Hematopoietic multipotent progenitor cell treated with erythropoietin and hydrocortisone succinate and interleukin-3 and kit ligand, for 17 days (in vitro differentiated cells): ENCODE results near the gene NDUFA6.
"Not testable (repeated sequence)": the region's sequence is repeated elsewhere in the genome, so short reads cannot be mapped to it uniquely, and the experiment has no call there.

Source experiments
- DNase-seq: peaks from one replicate; pipeline ENCODE4 v3.0.0-alpha.2; 2015; ENCODE audit warnings: low spot score

Gene NDUFA6

DNA sequence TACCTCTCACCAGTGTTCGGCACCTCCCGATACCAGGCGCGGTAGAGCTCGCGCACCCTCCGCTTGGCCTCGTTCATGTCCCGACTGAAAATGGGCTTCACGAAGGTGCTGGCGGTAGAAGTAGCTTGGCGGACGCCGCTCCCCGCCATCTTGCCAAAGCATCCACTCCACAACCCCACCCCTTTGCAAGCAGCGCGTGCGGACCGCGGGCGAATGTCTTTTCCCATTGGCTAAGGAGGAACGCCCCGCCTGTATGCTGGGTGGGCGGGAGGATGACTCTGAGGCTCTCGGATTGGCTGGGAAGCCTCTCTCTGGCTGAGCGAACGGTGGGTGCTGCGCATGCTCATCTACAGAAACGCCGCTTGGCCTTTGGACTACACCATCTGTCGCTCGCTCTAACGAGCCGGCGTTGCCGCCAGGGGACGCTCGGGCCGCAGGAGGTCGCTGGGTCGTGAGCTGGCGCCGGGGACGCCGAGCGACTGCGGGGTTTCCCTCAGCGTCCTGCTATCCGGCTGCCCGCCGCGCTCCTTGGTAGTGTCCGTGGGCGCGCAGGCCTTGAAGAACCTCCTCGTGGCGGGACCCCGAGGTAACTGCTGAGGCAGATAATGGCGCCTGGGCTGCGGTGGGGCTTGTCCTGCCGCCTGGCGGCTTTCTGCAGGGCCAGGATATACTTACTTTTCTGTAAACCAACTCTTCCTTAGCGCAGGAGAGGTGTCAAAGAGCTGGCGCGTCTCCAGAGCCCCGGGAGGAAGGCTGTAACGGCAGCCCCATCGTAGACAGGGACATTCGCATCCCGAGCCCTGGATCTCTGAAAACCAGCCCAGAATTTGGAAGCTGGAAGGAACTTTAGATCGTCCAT lies at the start of gene NDUFA6:
TSS of gene NDUFA6 (minus strand) at position 177 of the 859 bp plus-strand sequence. CDS start at position 149, 28 bp downstream.
- DNase-seq, result peak; percentile 100

DNA sequence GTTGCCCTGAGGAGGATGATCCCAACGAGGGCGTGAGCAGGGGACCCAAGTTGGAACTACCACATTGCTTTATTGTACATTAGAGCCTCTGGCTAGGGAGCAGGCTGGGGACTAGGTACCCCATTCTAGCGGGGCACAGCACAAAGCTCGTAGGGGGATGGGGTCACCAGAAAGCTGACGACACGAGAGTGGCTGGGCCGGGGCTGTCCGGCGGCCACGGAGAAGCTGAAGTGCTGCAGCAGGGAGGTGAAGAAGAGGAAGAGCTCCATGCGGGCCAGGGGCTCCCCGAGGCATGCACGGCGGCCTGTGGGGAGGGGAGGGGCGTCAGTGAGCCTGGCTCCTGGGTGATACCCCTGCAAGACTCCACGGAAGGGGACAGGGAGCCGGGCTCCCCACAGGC lies 49.6 kb upstream of the NDUFA6 start:
- not testable (repeated sequence) for DNase-seq

DNA sequence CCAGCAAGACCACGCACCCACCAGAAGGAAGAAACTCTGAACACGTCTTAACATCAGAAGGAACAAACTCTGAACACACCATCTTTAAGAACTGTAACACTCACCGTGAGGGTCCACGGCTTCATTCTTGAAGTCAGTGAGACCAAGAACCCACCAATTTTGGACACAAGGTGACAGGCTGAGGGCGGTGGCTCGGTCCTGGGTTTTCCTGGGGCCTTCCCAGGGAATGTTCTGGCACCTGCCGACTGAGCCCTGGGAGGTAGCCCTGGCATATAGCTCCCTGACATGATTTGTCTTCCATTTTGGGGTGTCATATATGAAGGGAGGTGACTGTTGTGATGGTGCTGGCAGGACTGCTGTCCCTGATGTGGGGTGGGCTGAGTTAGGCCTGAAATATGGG lies 48.9 kb upstream of the NDUFA6 start:
- DNase-seq, result not testable (repeated sequence)

DNA sequence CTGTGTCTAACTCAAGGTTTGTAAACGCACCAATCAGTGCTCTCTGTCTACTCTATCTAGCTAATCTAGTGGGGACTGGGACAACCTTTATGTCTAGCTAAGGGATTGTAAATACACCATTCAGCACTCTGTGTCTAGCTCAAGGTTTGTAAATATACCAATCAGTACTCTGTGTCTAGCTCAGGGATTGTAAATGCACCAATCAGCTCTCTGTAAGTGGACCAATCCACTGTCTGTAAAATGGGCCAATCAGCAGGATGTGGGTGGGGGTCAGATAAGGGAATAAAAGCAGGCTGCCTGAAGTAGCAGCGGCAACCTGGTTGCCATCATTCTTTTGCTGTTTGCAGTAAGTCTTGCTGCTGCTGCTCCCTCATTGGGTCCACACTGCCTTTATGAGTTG lies 48.4 kb upstream of the NDUFA6 start:
- DNase-seq, result no peak

DNA sequence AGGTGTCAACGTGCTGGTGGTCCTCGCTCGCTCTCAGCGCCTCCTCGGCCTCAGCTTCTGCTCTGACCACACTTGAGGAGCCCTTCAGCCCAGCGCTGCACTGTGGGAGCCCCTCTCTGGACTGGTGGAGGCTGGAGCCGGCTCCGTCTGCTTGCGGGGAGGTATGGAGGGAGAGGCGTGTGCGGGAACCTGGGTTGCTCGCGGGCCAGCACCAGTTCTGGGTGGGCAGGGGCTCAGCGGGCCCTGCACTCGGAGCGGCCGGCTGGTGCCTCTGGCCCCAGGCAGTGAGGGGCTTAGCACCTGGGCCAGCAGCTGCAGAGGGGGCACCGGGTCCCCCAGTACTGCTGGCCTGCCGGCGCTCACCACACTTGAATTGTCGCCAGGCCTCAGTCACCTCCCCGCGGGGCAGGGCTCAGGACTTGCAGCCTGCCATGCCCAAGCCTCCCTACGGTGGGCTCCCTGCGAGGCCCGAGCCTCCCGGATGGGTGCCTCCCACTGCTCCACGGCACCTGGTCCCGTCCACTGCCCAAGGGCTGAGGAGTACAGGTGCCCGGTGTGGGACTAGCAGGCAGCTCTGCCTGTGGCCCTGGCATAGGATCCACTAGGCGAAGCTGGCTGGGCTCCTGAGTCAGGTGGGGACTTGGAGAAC lies 47.7 kb upstream of the NDUFA6 start:
- DNase-seq, result no peak

DNA sequence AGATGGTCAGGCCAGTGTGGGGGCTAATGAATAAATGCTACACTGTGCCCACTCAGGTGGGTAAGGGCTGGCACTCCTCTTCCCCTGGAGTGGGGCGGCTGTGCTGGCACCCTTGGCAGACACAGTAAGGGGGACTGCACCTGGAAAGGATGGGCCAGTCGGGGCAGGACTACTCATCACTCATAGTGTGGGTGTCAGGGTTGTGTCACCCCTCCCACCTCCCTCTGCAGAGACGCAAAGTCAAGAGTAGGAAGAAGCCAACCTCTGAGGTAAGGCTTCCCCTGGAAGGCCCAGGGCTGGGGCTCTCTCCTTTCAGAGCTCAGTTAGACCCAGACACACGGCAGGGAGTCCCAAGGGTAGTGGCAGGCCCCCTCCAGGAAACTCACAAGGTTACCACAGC lies 45.1 kb upstream of the NDUFA6 start:
- not testable (repeated sequence) for DNase-seq

DNA sequence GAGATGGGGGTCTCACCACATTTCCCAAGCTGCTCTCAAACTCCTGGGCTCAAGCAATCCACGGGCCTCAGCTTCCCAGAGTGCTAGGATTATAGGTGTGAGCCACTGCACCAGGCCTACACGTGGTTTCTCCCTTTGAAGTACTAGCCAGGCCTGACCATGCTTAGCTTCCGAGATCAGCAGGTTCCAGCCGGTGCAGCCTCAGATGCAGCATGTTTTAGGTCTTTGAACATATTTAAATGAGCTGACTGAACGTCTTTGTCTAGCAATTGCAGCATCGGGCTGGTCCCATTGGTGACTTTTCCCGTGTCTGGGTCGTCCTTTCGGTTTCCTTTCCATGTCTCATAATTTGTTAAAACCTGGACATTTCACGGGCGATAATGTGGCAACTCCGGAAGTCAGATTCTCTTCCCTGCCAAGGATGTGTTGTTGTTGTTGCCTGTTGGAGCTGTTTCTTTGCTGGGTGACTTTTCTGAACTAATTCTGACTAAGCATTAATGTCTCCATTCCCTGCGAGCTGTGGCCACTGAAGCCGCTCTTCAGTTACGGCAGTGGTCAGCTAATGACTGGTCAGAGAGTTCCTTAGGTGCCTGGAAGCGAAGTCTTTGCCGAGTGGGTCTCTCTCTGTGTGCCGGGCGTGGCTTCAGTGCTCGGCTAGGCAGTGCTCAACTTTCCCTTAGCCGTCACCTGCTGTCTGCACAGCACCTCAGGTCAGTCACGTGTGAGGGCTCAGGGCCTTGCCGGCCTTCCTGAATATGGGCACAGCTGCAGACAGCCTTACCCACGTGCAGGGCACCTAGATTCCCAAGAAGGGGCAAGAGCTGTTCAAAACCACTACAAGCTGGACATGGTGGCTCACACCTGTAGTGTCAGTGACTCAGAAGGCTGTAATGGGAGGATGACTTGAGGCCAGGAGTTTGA lies 43.8 kb upstream of the NDUFA6 start:
- no peak for DNase-seq

DNA sequence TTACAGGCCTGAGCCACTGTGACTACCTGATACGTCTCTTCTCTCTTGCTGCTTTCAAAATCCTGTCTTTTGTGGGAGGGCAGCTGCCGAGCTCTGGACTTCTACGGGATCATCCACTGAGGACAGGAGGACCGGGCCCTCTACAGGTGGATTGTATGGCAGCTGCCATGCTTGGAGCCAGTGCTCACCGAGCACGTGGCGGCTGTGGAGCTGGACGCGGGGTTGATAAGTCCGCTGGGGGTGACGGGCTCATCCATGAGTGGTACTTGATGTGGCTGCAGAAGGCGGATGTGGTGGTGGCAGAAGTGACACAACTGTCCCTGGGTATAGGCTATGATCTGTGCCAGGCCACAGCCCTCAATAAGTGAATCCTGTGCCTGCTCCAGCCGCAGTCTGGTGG lies 41.9 kb upstream of the NDUFA6 start:
- DNase-seq, result no peak

DNA sequence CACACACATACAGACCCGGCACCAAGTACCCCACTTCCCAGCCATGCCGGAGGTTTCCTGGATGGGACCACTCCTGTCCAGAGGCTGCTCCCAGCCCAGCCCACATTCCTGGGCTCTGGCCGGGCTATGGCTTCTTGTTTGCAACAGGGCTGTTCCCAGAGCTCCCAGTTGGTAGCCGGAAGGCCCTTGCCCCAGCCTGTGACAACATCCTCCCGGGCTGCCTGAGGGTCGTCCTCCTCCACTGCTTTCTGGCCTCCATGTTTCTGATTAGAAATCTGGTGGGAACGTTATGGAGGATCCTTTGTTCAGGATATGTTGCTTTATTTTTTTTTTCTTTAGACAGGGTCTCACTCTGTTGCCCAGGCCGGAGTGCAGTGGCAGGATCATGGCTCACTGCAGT lies 41.0 kb upstream of the NDUFA6 start:
- no peak for DNase-seq

DNA sequence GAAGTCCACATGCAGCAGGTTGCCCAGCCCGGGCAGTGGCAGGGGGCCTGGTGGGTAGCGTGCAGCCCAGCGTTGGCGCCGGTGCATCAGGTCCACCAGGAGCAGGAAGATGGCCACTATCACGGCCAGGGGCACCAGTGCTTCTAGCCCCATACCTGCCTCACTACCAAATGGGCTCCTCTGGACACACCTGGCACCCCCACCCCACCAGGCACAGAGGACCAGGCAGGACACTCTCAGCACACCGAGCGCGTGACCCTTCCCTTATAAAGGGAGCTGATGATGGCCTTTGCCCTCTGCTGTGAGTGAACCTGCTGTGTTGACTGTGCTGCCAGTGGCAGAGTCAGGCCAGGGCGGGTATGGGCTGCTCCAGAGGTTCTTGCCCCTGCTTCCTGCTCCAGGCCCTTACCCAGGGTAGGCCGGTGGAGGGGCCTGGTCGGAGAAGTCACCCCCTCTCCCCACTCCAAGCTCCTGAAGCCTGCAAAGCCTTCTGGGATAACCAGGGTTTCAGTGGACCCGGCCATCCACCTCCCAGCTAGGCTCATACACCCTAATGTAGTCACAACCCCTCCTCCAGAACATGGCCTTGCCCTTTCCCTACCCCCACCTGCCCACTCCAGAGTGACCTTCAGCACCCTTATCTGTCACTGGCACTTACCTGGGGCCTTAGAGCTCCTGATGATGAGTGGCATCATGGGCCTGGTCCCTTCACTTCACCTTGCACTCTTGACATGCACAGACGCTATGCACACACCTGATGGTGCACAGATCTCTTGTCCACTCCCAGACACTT lies 40.3 kb upstream of the NDUFA6 start, which contains the start of gene CYP2D6:
TSS of gene CYP2D6 (minus strand) at position 172 of the 793 bp plus-strand sequence. CDS start at position 153, 19 bp downstream.
- DNase-seq, result not testable (repeated sequence)

DNA sequence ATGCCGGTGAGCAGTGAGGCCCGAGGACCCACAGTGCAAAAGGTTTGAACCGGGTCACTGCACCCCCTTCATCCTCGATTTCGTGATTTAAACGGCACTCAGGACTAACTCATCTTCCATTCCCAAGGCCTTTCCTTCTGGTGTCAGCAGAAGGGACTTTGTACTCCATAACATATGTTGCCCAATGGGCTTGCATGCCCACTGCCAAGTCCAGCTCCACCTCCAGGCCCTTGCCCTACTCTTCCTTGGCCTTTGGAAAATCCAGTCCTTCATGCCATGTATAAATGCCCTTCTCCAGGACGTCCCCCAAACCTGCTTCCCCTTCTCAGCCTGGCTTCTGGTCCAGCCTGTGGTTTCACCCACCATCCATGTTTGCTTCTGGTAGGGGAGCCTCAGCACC lies 39.6 kb upstream of the NDUFA6 start:
- not testable (repeated sequence) for DNase-seq

DNA sequence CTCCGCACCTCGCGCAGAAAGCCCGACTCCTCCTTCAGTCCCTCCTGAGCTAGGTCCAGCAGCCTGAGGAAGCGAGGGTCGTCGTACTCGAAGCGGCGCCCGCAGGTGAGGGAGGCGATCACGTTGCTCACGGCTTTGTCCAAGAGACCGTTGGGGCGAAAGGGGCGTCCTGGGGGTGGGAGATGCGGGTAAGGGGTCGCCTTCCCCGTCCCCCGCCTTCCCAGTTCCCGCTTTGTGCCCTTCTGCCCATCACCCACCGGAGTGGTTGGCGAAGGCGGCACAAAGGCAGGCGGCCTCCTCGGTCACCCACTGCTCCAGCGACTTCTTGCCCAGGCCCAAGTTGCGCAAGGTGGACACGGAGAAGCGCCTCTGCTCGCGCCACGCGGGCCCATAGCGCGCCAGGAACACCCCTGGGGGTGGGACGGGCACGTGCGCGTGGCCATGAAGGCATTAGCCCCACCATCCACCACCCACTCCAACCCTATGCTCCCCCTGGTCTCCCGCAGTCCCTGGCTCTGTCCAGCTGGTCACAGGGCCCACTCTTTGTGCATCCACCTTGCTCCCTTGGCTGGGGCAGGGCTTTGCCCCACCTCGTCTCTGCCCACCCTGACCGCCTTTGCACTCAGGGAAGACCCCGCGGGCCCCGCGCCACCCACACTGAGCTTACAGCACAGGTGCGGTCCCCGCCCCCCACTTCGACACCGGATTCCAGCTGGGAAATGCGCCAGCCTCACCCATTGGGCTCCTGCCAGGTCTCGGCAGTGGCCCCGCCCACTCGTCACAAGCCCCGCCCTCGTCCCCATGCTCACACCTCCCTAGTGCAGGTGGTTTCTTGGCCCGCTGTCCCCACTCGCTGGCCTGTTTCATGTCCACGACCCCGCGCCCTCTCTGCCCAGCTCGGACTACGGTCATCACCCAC lies 38.5 kb upstream of the NDUFA6 start:
- DNase-seq, result peak; percentile 19

DNA sequence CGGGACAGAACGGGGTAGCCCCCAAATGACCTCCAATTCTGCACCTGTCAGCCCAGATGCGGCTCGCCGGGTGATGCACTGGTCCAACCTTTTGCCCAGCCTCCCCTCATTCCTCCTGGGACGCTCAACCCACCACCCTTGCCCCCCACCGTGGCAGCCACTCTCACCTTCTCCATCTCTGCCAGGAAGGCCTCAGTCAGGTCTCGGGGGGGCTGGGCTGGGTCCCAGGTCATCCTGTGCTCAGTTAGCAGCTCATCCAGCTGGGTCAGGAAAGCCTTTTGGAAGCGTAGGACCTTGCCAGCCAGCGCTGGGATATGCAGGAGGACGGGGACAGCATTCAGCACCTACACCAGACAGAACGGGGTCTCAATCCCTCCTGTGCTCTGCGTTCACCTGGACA lies 37.4 kb upstream of the NDUFA6 start:
- not testable (repeated sequence) for DNase-seq

DNA sequence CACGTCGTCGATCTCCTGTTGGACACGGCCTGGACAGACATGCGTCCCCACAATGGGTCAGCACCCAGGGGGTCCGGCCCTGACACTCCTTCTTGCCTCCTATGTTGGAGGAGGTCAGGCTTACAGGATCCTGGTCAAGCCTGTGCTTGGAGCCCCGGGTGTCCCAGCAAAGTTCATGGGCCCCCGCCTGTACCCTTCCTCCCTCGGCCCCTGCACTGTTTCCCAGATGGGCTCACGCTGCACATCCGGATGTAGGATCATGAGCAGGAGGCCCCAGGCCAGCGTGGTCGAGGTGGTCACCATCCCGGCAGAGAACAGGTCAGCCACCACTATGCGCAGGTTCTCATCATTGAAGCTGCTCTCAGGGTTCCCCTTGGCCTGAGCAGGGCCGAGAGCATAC lies 37.0 kb upstream of the NDUFA6 start:
- no peak for DNase-seq

DNA sequence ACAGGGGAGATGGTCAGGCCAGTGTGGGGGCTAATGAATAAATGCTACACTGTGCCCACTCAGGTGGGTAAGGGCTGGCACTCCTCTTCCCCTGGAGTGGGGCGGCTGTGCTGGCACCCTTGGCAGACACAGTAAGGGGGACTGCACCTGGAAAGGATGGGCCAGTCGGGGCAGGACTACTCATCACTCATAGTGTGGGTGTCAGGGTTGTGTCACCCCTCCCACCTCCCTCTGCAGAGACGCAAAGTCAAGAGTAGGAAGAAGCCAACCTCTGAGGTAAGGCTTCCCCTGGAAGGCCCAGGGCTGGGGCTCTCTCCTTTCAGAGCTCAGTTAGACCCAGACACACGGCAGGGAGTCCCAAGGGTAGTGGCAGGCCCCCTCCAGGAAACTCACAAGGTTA lies 33.0 kb upstream of the NDUFA6 start:
- DNase-seq, result not testable (repeated sequence)

DNA sequence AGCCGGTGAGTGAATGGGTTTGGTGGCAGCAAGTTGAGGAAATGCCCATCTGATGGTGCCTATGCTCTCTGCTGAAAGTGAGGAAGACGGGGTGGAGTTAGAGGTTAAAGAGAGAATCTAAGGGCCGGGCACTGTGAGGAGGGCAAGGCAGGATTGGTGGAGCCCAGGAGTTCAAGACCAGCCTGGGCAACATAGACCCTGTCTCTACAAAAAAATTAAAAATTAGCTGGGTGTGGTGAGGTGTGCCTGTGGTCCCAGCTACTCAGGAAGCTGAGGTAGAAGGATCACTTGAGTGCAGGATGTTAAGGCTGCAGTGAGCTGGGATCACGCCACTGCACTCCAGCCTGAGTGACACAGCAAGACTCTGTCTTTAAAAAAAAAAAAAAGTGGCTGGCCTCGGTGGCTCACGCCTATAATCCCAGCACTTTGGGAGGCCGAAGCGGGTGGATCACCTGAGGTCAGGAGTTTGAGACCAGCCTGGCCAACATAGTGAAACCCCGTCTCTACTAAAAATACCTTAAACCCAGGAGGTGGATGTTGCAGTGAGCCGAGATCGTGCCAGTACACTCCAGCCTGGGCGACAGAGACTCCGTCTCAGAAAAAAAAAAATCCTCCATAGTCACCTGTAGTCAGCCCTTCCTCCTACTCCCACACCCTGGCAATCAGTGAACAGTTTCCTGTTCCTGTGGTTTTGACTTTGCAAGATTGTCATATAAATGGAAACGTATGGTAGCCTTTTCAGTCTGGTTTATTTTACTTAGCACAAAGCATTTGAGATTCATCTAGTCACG lies 29.9 kb upstream of the NDUFA6 start:
- DNase-seq, result not testable (repeated sequence)

DNA sequence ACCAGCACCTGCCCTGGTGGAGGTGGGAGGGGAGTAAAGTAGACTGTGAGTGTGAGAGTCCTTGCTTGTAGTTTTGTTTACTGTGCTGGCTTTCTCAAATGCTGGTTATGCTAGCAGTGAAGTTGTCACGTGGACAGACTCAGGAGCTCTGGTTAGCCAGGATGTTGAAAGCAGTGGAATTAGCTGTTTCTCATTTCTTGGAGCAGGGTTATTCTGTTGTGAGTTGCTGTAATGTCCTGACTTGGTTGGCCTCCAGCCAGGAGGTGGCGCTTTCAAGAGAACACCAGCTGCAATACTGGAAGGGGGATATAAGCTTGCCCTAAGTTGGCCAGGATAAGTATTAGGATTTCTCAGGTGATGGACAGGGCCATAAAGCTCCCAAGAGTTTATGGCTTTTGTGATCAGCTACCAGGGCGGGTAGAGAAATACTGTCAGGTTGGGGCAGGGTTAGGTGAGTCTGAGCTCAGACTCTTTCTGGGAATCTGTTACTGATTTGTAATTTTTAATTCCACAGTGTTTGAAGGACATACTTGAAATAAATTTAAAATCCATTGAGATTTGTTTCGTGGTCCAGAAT lies 26.4 kb upstream of the NDUFA6 start:
- no peak for DNase-seq

DNA sequence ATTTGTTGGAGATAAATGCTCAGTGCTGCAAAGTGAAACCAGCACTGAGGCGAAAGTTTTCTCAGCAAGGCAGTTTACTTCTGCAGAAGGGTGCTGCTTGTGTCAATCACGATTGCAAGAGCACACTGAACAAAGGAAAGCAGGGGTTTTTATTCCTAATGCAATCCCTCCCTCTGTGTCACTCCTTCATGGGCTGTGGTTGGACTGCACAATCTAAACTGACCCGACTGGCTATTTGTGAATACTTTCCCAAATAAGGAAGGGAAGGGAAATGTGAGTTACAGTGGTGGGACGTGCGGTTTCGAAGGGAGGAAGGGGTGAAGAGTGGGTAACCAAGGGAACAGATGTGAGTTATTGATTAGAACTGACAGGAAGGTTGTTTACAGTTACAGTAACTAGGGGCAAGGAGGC lies 24.9 kb upstream of the NDUFA6 start:
- not testable (repeated sequence) for DNase-seq

DNA sequence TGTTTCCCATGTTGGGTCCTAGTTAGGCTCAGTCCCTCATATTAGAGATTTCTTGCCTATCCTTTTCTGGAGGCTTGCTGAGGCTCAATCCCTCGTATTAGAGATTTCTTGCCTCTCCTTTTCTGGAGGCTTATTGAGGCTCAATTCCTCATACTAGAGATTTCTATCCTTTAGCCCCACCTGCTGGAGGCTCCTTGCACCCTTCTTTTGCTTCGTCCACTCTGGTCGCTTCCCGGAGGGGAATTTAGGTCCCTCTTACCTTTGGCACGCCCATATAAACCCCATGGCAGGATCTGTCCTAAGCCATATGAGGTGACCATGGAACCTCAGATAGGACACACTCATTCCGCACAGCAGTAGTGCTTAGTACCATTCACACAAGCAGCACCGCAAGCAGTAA lies 24.1 kb upstream of the NDUFA6 start:
- peak; percentile 59 for DNase-seq
